Measurements from ENCODE around the gene HOMER1. TPM values are rescaled to one million over a fixed set of nuclear protein-coding genes. Genes with fewer than 3 reads are reported as not detected.

The HOMER1 gene
- polyA plus RNA-seq, 1 donor, result 3.8 TPM

- Histone ChIP-seq H3K4me1 (ENCODE audit: control insufficient read depth, insufficient read depth, low read length) (no peaks in the 10 kb centered on the region), H3K27me3 (ENCODE audit: control insufficient read depth, insufficient read depth, low read length) (no peaks in the 10 kb centered on the region), H3K9me3 (ENCODE audit: control insufficient read depth, low read depth, low read length) (no peaks in the 10 kb centered on the region), H3K4me3 (ENCODE audit: low read length) (no peak overlapping the region), H3K36me3 (ENCODE audit: control insufficient read depth, insufficient read depth, low read length) (no peaks in the 10 kb centered on the region), H3K27ac (ENCODE audit: low read length) (no peak overlapping the region)
- DNase-seq, result no peak
- 43% methylated on average over 5 of the region's 7 CpGs for WGBS (ENCODE audit: insufficient coverage, low lambda C conversion rate)
Observed at GRCh38 chr5:79546782-79547428, 33.0 kb upstream of the HOMER1 start.

- no CpG with 5 or more reads among the region's 5 CpGs for WGBS (ENCODE audit: insufficient coverage, low lambda C conversion rate)
- DNase-seq, result no peak
- Histone ChIP-seq H3K9me3 (ENCODE audit: control insufficient read depth, low read depth, low read length) (no peaks in the 10 kb centered on the region), H3K4me1 (ENCODE audit: control insufficient read depth, insufficient read depth, low read length) (no peaks in the 10 kb centered on the region), H3K27me3 (ENCODE audit: control insufficient read depth, insufficient read depth, low read length) (no peaks in the 10 kb centered on the region), H3K4me3 (ENCODE audit: low read length) (no peak overlapping the region), H3K36me3 (ENCODE audit: control insufficient read depth, insufficient read depth, low read length) (no peaks in the 10 kb centered on the region), H3K27ac (ENCODE audit: low read length) (no peak overlapping the region)
Observed at GRCh38 chr5:79544131-79544530, 30.2 kb upstream of the HOMER1 start.

GRCh38 chr5:79540939-79541338 is 27.0 kb upstream of the HOMER1 start:
- no peaks in the 10 kb centered on the region for H3K36me3 ChIP-seq (ENCODE audit: control insufficient read depth, insufficient read depth, low read length)
- no peaks in the 10 kb centered on the region for H3K9me3 ChIP-seq (ENCODE audit: control insufficient read depth, low read depth, low read length)
- 79% methylated on average over 5 of the region's 6 CpGs for WGBS (ENCODE audit: insufficient coverage, low lambda C conversion rate)
- no peaks in the 10 kb centered on the region for H3K27me3 ChIP-seq (ENCODE audit: control insufficient read depth, insufficient read depth, low read length)
- no peaks in the 10 kb centered on the region for H3K4me1 ChIP-seq (ENCODE audit: control insufficient read depth, insufficient read depth, low read length)
- DNase-seq, result no peak
- H3K4me3 ChIP-seq (ENCODE audit: low read length), result no peak overlapping the region
- no peak overlapping the region for H3K27ac ChIP-seq (ENCODE audit: low read length)

- Histone ChIP-seq H3K4me1 (ENCODE audit: control insufficient read depth, insufficient read depth, low read length) (no peaks in the 10 kb centered on the region), H3K27me3 (ENCODE audit: control insufficient read depth, insufficient read depth, low read length) (no peaks in the 10 kb centered on the region), H3K27ac (ENCODE audit: low read length) (no peak overlapping the region), H3K36me3 (ENCODE audit: control insufficient read depth, insufficient read depth, low read length) (no peaks in the 10 kb centered on the region), H3K9me3 (ENCODE audit: control insufficient read depth, low read depth, low read length) (no peaks in the 10 kb centered on the region), H3K4me3 (ENCODE audit: low read length) (no peak overlapping the region)
- WGBS (ENCODE audit: insufficient coverage, low lambda C conversion rate), result no CpG with 5 or more reads among the region's 3 CpGs
- DNase-seq, result no peak
Observed at GRCh38 chr5:79536193-79536906, 22.4 kb upstream of the HOMER1 start.

GRCh38 chr5:79535477-79536192 is 21.7 kb upstream of the HOMER1 start:
- Histone ChIP-seq H3K4me3 (ENCODE audit: low read length) (no peak overlapping the region), H3K9me3 (ENCODE audit: control insufficient read depth, low read depth, low read length) (no peaks in the 10 kb centered on the region), H3K27ac (ENCODE audit: low read length) (no peak overlapping the region), H3K4me1 (ENCODE audit: control insufficient read depth, insufficient read depth, low read length) (no peaks in the 10 kb centered on the region), H3K36me3 (ENCODE audit: control insufficient read depth, insufficient read depth, low read length) (no peaks in the 10 kb centered on the region), H3K27me3 (ENCODE audit: control insufficient read depth, insufficient read depth, low read length) (no peaks in the 10 kb centered on the region)
- DNase-seq, result no peak
- WGBS (ENCODE audit: insufficient coverage, low lambda C conversion rate), result 40% methylated on average over 1 of the region's 4 CpGs

GRCh38 chr5:79529110-79529509 is 15.2 kb upstream of the HOMER1 start:
- no peaks in the 10 kb centered on the region for H3K27me3 ChIP-seq (ENCODE audit: control insufficient read depth, insufficient read depth, low read length)
- H3K27ac ChIP-seq (ENCODE audit: low read length), result no peak overlapping the region
- no peaks in the 10 kb centered on the region for H3K4me1 ChIP-seq (ENCODE audit: control insufficient read depth, insufficient read depth, low read length)
- WGBS (ENCODE audit: insufficient coverage, low lambda C conversion rate), result no CpG with 5 or more reads among the region's 5 CpGs
- DNase-seq, result no peak
- H3K36me3 ChIP-seq (ENCODE audit: control insufficient read depth, insufficient read depth, low read length), result no peaks in the 10 kb centered on the region
- no peak overlapping the region for H3K4me3 ChIP-seq (ENCODE audit: low read length)
- no peaks in the 10 kb centered on the region for H3K9me3 ChIP-seq (ENCODE audit: control insufficient read depth, low read depth, low read length)

- WGBS (ENCODE audit: insufficient coverage, low lambda C conversion rate), result 83% methylated on average over 1 of the region's 1 CpG
- no peak overlapping the region for H3K4me3 ChIP-seq (ENCODE audit: low read length)
- no peaks in the 10 kb centered on the region for H3K27me3 ChIP-seq (ENCODE audit: control insufficient read depth, insufficient read depth, low read length)
- H3K36me3 ChIP-seq (ENCODE audit: control insufficient read depth, insufficient read depth, low read length), result no peaks in the 10 kb centered on the region
- H3K27ac ChIP-seq (ENCODE audit: low read length), result no peak overlapping the region
- no peaks in the 10 kb centered on the region for H3K4me1 ChIP-seq (ENCODE audit: control insufficient read depth, insufficient read depth, low read length)
- H3K9me3 ChIP-seq (ENCODE audit: control insufficient read depth, low read depth, low read length), result no peaks in the 10 kb centered on the region
- DNase-seq, result no peak
Observed at GRCh38 chr5:79527431-79527830, 13.5 kb upstream of the HOMER1 start.

- Histone ChIP-seq H3K4me1 (ENCODE audit: control insufficient read depth, insufficient read depth, low read length) (no peaks in the 10 kb centered on the region), H3K36me3 (ENCODE audit: control insufficient read depth, insufficient read depth, low read length) (no peaks in the 10 kb centered on the region), H3K9me3 (ENCODE audit: control insufficient read depth, low read depth, low read length) (no peaks in the 10 kb centered on the region), H3K27ac (ENCODE audit: low read length) (no peak overlapping the region), H3K4me3 (ENCODE audit: low read length) (no peak overlapping the region), H3K27me3 (ENCODE audit: control insufficient read depth, insufficient read depth, low read length) (no peaks in the 10 kb centered on the region)
- 100% methylated on average over 2 of the region's 5 CpGs for WGBS (ENCODE audit: insufficient coverage, low lambda C conversion rate)
- DNase-seq, result no peak
Observed at GRCh38 chr5:79526928-79527327, 13.0 kb upstream of the HOMER1 start.

GRCh38 chr5:79526493-79526892 is 12.6 kb upstream of the HOMER1 start:
- Histone ChIP-seq H3K27me3 (ENCODE audit: control insufficient read depth, insufficient read depth, low read length) (no peaks in the 10 kb centered on the region), H3K27ac (ENCODE audit: low read length) (no peak overlapping the region), H3K4me3 (ENCODE audit: low read length) (no peak overlapping the region), H3K9me3 (ENCODE audit: control insufficient read depth, low read depth, low read length) (no peaks in the 10 kb centered on the region), H3K4me1 (ENCODE audit: control insufficient read depth, insufficient read depth, low read length) (no peaks in the 10 kb centered on the region), H3K36me3 (ENCODE audit: control insufficient read depth, insufficient read depth, low read length) (no peaks in the 10 kb centered on the region)
- no CpG with 5 or more reads among the region's 2 CpGs for WGBS (ENCODE audit: insufficient coverage, low lambda C conversion rate)
- DNase-seq, result no peak

- no peak overlapping the region for H3K4me3 ChIP-seq (ENCODE audit: low read length)
- DNase-seq, result no peak
- WGBS (ENCODE audit: insufficient coverage, low lambda C conversion rate), result 89% methylated on average over 1 of the region's 1 CpG
Observed at GRCh38 chr5:79521156-79521555, 7.2 kb upstream of the HOMER1 start.

More at GRCh38 chr5:79521156-79521555, 7.2 kb upstream of the HOMER1 start:
- H3K27ac ChIP-seq (ENCODE audit: low read length), result no peak overlapping the region
- no peaks in the 10 kb centered on the region for H3K36me3 ChIP-seq (ENCODE audit: control insufficient read depth, insufficient read depth, low read length)
- H3K4me1 ChIP-seq (ENCODE audit: control insufficient read depth, insufficient read depth, low read length), result no peaks in the 10 kb centered on the region
- H3K9me3 ChIP-seq (ENCODE audit: control insufficient read depth, low read depth, low read length), result no peaks in the 10 kb centered on the region
- no peaks in the 10 kb centered on the region for H3K27me3 ChIP-seq (ENCODE audit: control insufficient read depth, insufficient read depth, low read length)
